Fibroblast of skin of left quadriceps (primary cell): ENCODE data around the gene ADH6.
"Not testable (repeated sequence)": the region's sequence is repeated elsewhere in the genome, so short reads cannot be mapped to it uniquely, and the experiment has no call there.

ENCODE experiments used
- DNase-seq, 2 experiments: peaks; one replicate each; pipeline ENCODE4 v3.0.0-alpha.2; 2013; ENCODE audit warnings: low read depth in 2 of 2

The ADH6 gene

DNA sequence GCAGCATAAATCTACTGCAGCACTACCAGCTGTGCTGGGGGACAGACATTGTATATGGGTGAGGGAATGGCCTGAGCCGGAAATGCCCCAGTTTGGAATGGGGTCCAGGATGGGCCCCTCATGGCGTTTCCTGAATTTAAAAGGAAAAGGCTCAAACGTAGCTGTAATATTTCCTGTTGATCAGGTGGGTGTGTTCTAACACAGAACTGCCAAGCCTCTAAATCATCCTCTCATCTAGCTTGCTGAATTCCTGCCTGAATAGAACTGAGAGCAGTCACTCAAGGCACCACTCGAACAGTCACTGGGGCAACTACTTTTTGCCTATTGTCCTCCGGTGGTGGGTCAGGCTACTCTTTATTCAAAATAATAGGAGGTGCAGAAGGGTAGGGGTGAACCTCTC lies 28.7 kb downstream of the ADH6 start:
- no peak for DNase-seq

DNA sequence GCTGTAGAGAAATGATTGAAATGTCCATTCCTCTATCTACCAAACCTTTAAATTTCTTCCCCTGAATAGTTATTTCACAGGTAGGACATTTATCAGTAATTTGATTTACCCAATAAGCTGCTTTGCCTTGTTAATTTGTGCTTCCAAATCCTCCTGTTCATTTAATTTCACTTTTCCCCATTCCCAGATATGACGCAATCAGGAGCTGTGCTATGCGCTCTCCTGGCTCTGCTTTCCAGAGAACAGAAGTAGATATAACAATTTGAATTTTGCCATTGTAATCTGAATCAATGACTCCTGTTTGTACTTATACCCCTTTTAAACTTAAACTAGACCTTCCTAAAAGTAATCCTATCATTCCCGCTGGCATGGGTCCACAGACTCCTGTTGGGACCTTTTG lies 29.1 kb downstream of the ADH6 start:
- not testable (repeated sequence) for DNase-seq

DNA sequence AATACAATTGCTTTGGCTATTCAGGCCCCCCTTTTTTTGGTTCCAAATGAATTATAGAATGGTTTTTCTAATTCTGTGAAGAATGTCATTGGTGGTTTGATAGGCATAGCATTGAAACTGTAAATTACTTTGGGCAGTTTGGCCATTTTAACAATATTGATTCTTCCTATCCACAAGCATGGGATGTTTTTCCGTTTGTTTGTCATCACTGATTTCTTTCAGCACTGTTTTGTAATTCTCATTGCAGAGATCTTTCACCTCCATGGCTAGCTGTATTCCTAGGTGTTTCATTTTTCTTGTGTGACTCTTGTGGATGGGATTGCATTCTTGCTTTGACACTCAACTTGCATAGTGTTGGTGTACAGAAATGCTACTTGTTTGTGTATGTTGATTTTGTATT lies 33.0 kb downstream of the ADH6 start:
- no peak for DNase-seq

GRCh38 chr4:99185581-99185980 lies 33.5 kb downstream of the ADH6 start:
- DNase-seq = no peak

DNA sequence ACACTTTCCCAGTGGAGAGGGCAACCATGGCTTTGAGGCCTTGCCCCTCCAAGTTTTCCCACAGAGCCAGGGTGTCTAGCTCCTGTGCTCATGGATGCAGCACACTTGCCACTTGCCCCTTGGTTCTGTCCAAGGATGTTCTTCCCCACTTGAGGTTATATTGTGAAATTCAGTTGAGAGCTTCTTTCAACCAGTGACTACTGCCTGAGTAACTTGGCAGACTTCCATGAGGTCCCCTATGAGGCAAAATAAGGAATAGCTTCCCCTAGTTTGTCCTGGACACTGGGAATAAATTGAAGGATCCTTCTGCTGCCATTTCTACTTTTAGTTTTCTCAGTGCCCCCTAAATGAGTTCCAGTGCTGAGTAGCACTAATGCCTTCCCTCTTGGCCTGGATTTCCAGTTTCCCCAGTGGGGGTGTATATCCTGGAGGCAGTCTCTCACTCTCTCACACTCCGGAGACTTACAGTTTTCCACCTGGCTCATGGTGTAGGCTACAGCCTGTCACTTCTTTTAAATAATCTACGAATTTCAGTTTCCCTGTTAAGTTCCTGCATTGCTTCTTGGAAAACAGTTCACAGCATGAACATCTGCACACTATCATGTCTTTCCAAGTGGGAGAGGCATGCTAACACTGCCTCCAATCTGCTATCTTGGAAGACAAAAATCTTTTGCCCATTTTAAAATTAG lies 38.5 kb downstream of the ADH6 start:
- peak; percentile 23 to 32 for DNase-seq

- DNase-seq = no peak
Measured at GRCh38 chr4:99179626-99180025, 39.4 kb downstream of the ADH6 start.

- DNase-seq = no peak
Measured at GRCh38 chr4:99179178-99179577, 39.9 kb downstream of the ADH6 start.

GRCh38 chr4:99166544-99166943 lies 52.5 kb downstream of the ADH6 start:
- no peak for DNase-seq

GRCh38 chr4:99165978-99166377 lies 53.1 kb downstream of the ADH6 start:
- no peak for DNase-seq

- DNase-seq = no peak
Measured at GRCh38 chr4:99161373-99162099, 57.5 kb downstream of the ADH6 start.

GRCh38 chr4:99159699-99160098 lies 59.3 kb downstream of the ADH6 start:
- DNase-seq = no peak

DNA sequence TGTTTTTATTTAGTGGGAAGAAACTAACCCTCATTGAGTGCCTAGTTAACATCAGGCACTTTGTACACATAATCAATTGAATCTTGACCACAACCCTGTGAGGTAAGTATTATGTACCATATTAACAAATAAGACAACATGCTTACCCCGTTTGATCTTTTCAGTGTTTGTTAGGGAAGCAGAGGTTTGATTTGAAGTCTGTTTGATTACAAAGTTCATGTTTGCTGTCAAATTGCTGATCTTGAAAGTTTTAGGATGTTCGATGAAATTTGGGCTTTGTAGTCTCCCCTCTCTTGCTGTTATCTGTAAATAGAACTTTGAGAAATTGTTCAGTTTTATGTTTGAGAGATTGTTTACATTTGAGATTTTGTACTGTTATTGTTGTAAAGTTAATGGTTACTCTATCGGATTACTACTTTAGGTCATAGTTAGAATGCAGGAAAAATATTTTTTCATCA lies 61.5 kb downstream of the ADH6 start:
- no peak for DNase-seq

DNA sequence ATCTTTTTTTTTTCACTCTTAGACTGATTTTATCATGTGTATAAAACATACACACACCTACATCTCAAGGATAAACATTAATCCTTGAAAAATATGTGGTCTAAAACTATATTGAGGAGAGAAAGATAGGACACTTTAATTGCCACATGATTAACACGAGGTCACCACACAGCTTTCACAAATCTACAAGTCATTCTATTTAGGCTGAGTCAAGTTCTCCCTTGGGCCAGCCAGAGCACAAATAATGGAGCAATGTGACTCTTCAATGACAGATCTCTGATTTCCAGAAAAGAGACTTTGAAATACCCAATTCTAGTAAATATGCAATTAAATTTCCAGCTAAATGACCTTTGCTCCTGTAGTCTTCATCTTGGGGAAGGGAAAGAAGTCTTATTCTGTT lies 62.1 kb downstream of the ADH6 start:
- DNase-seq = no peak

DNA sequence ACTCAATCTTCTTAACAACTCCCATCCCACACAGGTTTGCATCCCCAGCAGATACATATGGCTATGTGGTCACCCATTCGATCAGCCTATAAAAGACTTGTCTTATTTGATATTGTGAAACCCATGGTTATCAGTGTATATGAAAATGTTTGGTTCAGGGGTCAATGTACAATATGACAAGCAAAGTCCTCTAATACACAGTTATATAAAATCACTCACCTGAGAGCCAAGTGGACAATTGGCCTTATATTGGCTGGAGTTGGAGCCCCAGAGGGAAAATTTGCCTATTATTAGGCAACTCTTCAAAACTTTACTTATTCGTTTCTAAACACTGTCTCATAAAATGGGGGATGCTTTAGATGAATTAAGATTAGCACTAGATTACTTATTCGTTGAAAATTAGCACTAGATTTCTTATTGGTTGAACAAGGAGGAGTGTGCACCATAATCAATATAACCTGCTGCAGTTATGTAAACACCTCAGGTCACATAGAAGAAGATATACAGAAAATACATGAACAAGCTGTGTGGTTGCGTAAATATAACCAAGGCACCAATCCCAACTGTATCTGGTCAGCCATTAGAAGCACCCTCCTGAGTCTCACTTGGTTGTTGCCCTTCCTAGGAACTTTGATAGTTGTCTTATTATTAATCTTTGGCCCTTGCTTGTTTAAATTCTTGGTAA lies 64.2 kb downstream of the ADH6 start:
- no peak for DNase-seq
